SW 1271 (cell line): Measurements from ENCODE around the gene MAD2L1.
A peak's percentile ranks its signal among the peaks of the same experiment; 100 is the strongest.
"Not testable (repeated sequence)": the region's sequence is repeated elsewhere in the genome, so short reads cannot be mapped to it uniquely, and the experiment has no call there.

Experiments used
- DNase-seq, 2 experiments: peaks; one replicate each; lab custom pipeline; 2025; lab: John Stamatoyannopoulos, UW

MAD2L1 gene

GRCh38 chr4:120066517-120067340 lies at the start of gene MAD2L1:
TSS of gene MAD2L1 (minus strand) at chr4:120066848. CDS start at chr4:120066734, 114 bp downstream.
- peak; percentile 90 to 91 for DNase-seq

- no peak for DNase-seq
Observed at GRCh38 chr4:120111745-120112144, 45.1 kb upstream of the MAD2L1 start.

GRCh38 chr4:120109406-120109805 lies 42.8 kb upstream of the MAD2L1 start:
- DNase-seq, result no peak

GRCh38 chr4:120105472-120105871 lies 38.8 kb upstream of the MAD2L1 start:
- DNase-seq, result no peak

- no peak for DNase-seq
Observed at GRCh38 chr4:120096508-120097297, 30.1 kb upstream of the MAD2L1 start.

GRCh38 chr4:120088507-120088906 lies 21.9 kb upstream of the MAD2L1 start:
- DNase-seq, result no peak

- not testable (repeated sequence) for DNase-seq
Observed at GRCh38 chr4:120088066-120088465, 21.4 kb upstream of the MAD2L1 start.

- DNase-seq, result no peak
Observed at GRCh38 chr4:120085705-120086104, 19.1 kb upstream of the MAD2L1 start.

GRCh38 chr4:120084327-120084726 lies 17.7 kb upstream of the MAD2L1 start:
- no peak for DNase-seq

GRCh38 chr4:120083152-120083551 lies 16.5 kb upstream of the MAD2L1 start:
- no peak for DNase-seq

- DNase-seq, result no peak
Observed at GRCh38 chr4:120082251-120082650, 15.6 kb upstream of the MAD2L1 start.

- DNase-seq, result no peak
Observed at GRCh38 chr4:120081726-120082125, 15.1 kb upstream of the MAD2L1 start.

- no peak for DNase-seq
Observed at GRCh38 chr4:120080533-120080932, 13.9 kb upstream of the MAD2L1 start.

- DNase-seq, result no peak
Observed at GRCh38 chr4:120079839-120080520, 13.3 kb upstream of the MAD2L1 start.

- no peak for DNase-seq
Observed at GRCh38 chr4:120078216-120078615, 11.6 kb upstream of the MAD2L1 start.

GRCh38 chr4:120071192-120071795 lies 4.6 kb upstream of the MAD2L1 start:
- peak in 1 of 2 experiments; percentile 27 for DNase-seq

GRCh38 chr4:120070196-120070595 lies 3.5 kb upstream of the MAD2L1 start:
- DNase-seq, result no peak

GRCh38 chr4:120065974-120066516 lies 603 bp downstream of the MAD2L1 start:
- no peak for DNase-seq

GRCh38 chr4:120064887-120065286 lies 1.8 kb downstream of the MAD2L1 start:
- no peak for DNase-seq

GRCh38 chr4:120063711-120064110 lies 2.9 kb downstream of the MAD2L1 start:
- DNase-seq, result not testable (repeated sequence)

GRCh38 chr4:120062663-120063195 lies 3.9 kb downstream of the MAD2L1 start:
- no peak for DNase-seq
